A673 (cell line): ENCODE data around the gene NACA2. TPM values are rescaled to one million over a fixed set of nuclear protein-coding genes. Genes with fewer than 3 reads are reported as not detected.
"Not testable (repeated sequence)": the region's sequence is repeated elsewhere in the genome, so short reads cannot be mapped to it uniquely, and the experiment has no call there.

Experiments
- BruUV-seq: library from RNA; stranded (reverse); fragments of 400-500 nt; replicated peaks from 2 replicates; lab custom pipeline; 2021; lab: Mats Ljungman, UMichigan
- CTCF ChIA-PET: fragments of 300-600 bp; sonication (Branson Sonifier 250); formaldehyde crosslinking; loops from one replicate; lab custom pipeline; 2022; ENCODE audit warnings: antibody characterized with exemption; lab: Charles Lee
- POLR2A ChIA-PET: fragments of 300-600 bp; sonication (Branson Sonifier 250); formaldehyde crosslinking; loops from one replicate; lab custom pipeline; 2022; ENCODE audit warnings: antibody characterized with exemption; ENCODE audit not compliant: low non-redundant PET; lab: Charles Lee
- DNase-seq: peaks from one replicate; pipeline ENCODE4 v3.0.0-alpha.2; 2015; ENCODE audit warnings: low spot score
- H3K27ac ChIP-seq: fragments of 200-600 bp; sonication (generic); 2 replicates; pipeline ENCODE4 v1.5.1; 2016; ENCODE audit warnings: mixed run types, low read depth, mild to moderate bottlenecking, mixed read lengths, antibody characterized with exemption, low read length; ENCODE audit not compliant: poor library complexity, severe bottlenecking
- H3K27me3 ChIP-seq: fragments of 200-600 bp; sonication (generic); replicated peaks from 2 replicates; pipeline ENCODE4 v1.6.1; 2017; ENCODE audit warnings: mixed run types, low read depth, mild to moderate bottlenecking, mixed read lengths, antibody characterized with exemption, low read length; ENCODE audit not compliant: insufficient read depth, poor library complexity
- H3K36me3 ChIP-seq: fragments of 200-600 bp; sonication (generic); 2 replicates; pipeline ENCODE4 v1.6.1; 2016; ENCODE audit warnings: mixed run types, mild to moderate bottlenecking, mixed read lengths, antibody characterized with exemption, low read length; ENCODE audit not compliant: insufficient read depth, poor library complexity, severe bottlenecking
- H3K4me1 ChIP-seq: fragments of 200-600 bp; sonication (generic); 2 replicates; pipeline ENCODE4 v1.6.1; 2017; ENCODE audit warnings: mixed run types, mild to moderate bottlenecking, mixed read lengths, antibody characterized with exemption, low read length; ENCODE audit not compliant: insufficient read depth, poor library complexity, severe bottlenecking
- H3K4me3 ChIP-seq: fragments of 200-600 bp; sonication (generic); 2 replicates; pipeline ENCODE4 v1.5.1; 2016; ENCODE audit warnings: low read depth, mixed run types, mild to moderate bottlenecking, mixed read lengths, low read length; ENCODE audit not compliant: poor library complexity, severe bottlenecking
- H3K9me3 ChIP-seq: fragments of 200-600 bp; sonication (generic); 2 replicates; pipeline ENCODE4 v1.6.1; 2016; ENCODE audit warnings: mixed run types, low read depth, mild to moderate bottlenecking, mixed read lengths, antibody characterized with exemption, low read length; ENCODE audit not compliant: poor library complexity, severe bottlenecking
- EZH2 ChIP-seq: fragments of 200-600 bp; sonication (generic); IDR thresholded peaks from 2 replicates; pipeline ENCODE4 v1.6.1; 2017; ENCODE audit warnings: borderline replicate concordance, low read depth, mild to moderate bottlenecking, mixed read lengths, antibody characterized with exemption, low read length; ENCODE audit not compliant: poor library complexity, severe bottlenecking
- intact Hi-C: fragments of 100-400 bp; cut with micrococcal nuclease; formaldehyde crosslinking; loops from one replicate; pipeline ENCODE4 v1.10.0; 2022; ENCODE audit not compliant: unreplicated experiment
- total RNA-seq: library from RNA; stranded (reverse); gene quantifications from 2 replicates; pipeline ENCODE4 v1.2.3, GENCODE V29; 2021
- TF ChIP-seq, protein P1 (sequence below): fragments of 300-800, 200-600 bp; sonication (generic); conservative IDR thresholded peaks from 2 replicates; pipeline ENCODE4 v1.5.1; 2017; ENCODE audit warnings: low read depth, mild to moderate bottlenecking, antibody characterized with exemption, low read length, moderate library complexity, mixed read lengths

The NACA2 gene
- total RNA-seq, 1 experiment from 2014 or later, result not detected

DNA sequence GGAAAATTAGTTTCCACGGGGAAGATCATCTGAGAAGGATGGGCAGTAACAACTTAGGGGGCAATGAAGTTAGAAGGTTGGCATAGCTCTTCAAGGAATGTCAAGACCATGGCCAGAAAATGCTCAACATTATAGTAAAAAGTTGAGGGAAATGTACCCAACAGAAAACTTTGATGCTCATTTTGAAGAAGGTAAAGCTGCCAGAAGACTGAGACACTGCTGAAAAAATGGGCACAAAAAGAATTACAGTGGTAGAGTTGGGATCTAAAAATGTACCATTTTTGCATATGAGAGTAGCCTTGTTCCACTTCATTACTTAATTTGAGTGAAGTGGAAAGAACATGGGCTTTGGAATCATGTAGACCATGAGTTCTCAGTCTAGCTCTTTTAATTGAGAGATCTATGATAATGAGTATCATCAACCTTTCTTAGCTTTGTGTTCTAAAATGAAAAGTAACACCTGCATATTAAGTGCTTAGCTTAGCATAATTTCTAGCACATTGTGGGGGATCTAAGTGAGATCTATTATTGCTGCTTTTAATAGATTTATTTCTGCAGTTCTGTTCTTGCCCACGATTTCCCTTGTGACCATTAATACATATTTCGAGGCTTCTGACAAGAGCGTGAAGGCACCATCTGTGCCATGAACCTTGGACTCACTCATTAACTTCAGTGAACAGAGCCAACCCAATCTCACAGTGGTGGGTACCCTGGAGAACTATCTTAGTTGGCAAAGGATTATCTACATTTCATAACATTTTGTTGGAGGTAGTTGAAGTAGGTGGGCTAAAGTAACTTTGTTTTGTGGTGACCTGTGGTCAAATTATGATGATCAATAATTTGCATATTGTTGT is 3.0 kb downstream of the NACA2 start:
- TF ChIP-seq EZH2, result no peak
- TF ChIP-seq, protein P1, sequence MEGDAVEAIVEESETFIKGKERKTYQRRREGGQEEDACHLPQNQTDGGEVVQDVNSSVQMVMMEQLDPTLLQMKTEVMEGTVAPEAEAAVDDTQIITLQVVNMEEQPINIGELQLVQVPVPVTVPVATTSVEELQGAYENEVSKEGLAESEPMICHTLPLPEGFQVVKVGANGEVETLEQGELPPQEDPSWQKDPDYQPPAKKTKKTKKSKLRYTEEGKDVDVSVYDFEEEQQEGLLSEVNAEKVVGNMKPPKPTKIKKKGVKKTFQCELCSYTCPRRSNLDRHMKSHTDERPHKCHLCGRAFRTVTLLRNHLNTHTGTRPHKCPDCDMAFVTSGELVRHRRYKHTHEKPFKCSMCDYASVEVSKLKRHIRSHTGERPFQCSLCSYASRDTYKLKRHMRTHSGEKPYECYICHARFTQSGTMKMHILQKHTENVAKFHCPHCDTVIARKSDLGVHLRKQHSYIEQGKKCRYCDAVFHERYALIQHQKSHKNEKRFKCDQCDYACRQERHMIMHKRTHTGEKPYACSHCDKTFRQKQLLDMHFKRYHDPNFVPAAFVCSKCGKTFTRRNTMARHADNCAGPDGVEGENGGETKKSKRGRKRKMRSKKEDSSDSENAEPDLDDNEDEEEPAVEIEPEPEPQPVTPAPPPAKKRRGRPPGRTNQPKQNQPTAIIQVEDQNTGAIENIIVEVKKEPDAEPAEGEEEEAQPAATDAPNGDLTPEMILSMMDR, result no peak
- peaks cover 10% of the 10 kb centered on the region for H3K27me3 ChIP-seq
- DNase-seq, result no peak
- no peak overlapping the region for H3K27ac ChIP-seq
- no TSS peak for BruUV-seq
- no peaks in the 10 kb centered on the region for H3K4me1 ChIP-seq
- H3K4me3 ChIP-seq, result no peak overlapping the region
- no peaks in the 10 kb centered on the region for H3K9me3 ChIP-seq
- ChIA-PET POLR2A (no interaction called here), CTCF (interaction anchor here (0.6 kb wide), 1 partner anchor 176 kb away, joined by 3 read pairs; no protein-coding TSS in a partner anchor)
- no peaks in the 10 kb centered on the region for H3K36me3 ChIP-seq
- intact Hi-C loops, result no loop called here

DNA sequence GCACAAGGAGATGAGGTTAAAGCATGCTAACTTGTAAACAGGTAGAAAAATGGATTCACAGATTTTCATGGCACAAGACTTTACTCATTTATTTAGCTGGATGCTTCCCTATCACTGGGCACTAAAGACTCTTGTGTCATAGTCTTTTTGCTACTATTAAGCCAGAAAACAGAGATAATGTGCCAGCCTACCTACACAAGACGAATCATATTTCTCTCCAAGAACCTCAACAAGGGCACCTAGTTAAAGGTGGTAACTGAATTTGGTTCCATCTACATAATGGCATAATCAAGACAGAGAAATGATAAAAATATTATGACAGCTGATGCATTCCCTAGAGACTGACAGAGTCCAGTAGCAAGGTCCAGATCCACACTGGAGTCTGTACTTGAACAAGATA is 3.8 kb downstream of the NACA2 start:
- Histone ChIP-seq H3K27ac (no peak overlapping the region), H3K9me3 (no peaks in the 10 kb centered on the region), H3K27me3 (peaks cover 5% of the 10 kb centered on the region), H3K4me1 (no peaks in the 10 kb centered on the region), H3K4me3 (no peak overlapping the region), H3K36me3 (no peaks in the 10 kb centered on the region)
- DNase-seq, result no peak
- TF ChIP-seq, protein P1, result no peak
- no peak for TF ChIP-seq EZH2
- POLR2A ChIA-PET, result no interaction called here
- CTCF ChIA-PET, result no interaction called here
- BruUV-seq, result no TSS peak
- intact Hi-C loops, result no loop called here

- CTCF ChIA-PET, H3K27me3 ChIP-seq, DNase-seq, H3K4me3 ChIP-seq, intact Hi-C loops, H3K4me1 ChIP-seq, H3K27ac ChIP-seq, BruUV-seq, H3K9me3 ChIP-seq, POLR2A ChIA-PET, H3K36me3 ChIP-seq: not testable (repeated sequence)
Observed at GRCh38 chr17:61586622-61587021, 4.4 kb downstream of the NACA2 start.
